Mesothelial cell of epicardium (in vitro differentiated cells): ENCODE results near the gene TXNDC8. TPM values are rescaled to one million over a fixed set of nuclear protein-coding genes. Genes with fewer than 3 reads are reported as not detected.

Source experiments
- DNase-seq, 2 experiments: peaks; one replicate each; pipeline ENCODE4 v3.0.0; 2021; ENCODE audit warnings: low spot score in 2 of 2; ENCODE audit not compliant: unreplicated experiment in 2 of 2
- H3K27ac Mint-ChIP-seq: 2 replicates; pipeline ENCODE4 v1.8.0; 2021; ENCODE audit warnings: mixed read lengths
- H3K27me3 Mint-ChIP-seq: 2 replicates; pipeline ENCODE4 v1.8.0; 2021; ENCODE audit warnings: low read depth, mixed read lengths
- H3K36me3 Mint-ChIP-seq: 2 replicates; pipeline ENCODE4 v1.8.0; 2021; ENCODE audit warnings: mixed read lengths
- H3K4me1 Mint-ChIP-seq: 2 replicates; pipeline ENCODE4 v1.8.0; 2021; ENCODE audit warnings: mixed read lengths
- H3K4me3 Mint-ChIP-seq: 2 replicates; pipeline ENCODE4 v1.8.0; 2021; ENCODE audit warnings: mild to moderate bottlenecking, moderate library complexity, mixed read lengths
- H3K9me3 Mint-ChIP-seq: 2 replicates; pipeline ENCODE4 v1.8.0; 2021; ENCODE audit warnings: mixed read lengths
- total RNA-seq: library from RNA; stranded (reverse); gene quantifications from 3 replicates; pipeline ENCODE4 v1.2.1, GENCODE V29; 2021
- TF ChIP-seq, protein P1 (sequence below): fragments of 200-600 bp; sonication (generic); IDR thresholded peaks from one replicate; pipeline ENCODE4 v1.5.0; 2021; ENCODE audit warnings: antibody characterized with exemption; ENCODE audit not compliant: unreplicated experiment

The TXNDC8 gene
- total RNA-seq, 1 donor from 2014 or later: not detected

DNA sequence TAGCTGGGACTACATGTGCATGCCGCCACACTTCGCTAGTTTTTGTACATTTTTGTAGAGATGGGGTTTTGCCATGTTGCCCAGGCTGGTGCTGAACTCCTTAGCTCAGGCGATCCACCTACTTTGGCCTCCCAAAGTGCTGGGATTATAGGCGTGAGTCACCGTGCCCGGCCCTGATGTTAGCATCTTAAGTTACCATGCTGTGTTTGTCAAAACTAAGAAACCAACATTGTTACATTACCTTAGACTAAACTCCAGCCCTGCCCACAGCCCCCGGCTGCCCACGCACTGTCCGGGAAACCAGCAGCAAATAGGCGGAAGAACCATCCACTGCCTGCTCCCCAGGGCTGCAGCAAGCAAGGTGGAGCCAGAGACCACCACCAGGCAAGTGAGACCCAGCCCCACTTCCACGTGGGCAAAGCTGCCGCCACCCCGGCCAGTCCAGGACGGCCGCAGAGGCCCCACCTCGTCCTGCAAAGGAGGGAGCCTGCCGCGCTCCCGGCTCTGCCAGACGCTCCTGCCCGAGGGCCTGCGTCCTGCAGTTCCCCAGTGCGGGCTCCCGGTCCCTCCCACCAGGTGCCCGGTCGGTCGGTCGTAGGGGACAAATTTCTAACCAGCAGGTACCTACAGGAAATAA, 45.6 kb downstream of the TXNDC8 start:
- TF ChIP-seq, protein P1, sequence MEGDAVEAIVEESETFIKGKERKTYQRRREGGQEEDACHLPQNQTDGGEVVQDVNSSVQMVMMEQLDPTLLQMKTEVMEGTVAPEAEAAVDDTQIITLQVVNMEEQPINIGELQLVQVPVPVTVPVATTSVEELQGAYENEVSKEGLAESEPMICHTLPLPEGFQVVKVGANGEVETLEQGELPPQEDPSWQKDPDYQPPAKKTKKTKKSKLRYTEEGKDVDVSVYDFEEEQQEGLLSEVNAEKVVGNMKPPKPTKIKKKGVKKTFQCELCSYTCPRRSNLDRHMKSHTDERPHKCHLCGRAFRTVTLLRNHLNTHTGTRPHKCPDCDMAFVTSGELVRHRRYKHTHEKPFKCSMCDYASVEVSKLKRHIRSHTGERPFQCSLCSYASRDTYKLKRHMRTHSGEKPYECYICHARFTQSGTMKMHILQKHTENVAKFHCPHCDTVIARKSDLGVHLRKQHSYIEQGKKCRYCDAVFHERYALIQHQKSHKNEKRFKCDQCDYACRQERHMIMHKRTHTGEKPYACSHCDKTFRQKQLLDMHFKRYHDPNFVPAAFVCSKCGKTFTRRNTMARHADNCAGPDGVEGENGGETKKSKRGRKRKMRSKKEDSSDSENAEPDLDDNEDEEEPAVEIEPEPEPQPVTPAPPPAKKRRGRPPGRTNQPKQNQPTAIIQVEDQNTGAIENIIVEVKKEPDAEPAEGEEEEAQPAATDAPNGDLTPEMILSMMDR: no peak
- Mint-ChIP-seq H3K4me3 (no peak overlapping the region), H3K4me1 (no peaks in the 10 kb centered on the region), H3K27ac (no peak overlapping the region), H3K9me3 (no peaks in the 10 kb centered on the region), H3K27me3 (no peaks in the 10 kb centered on the region), H3K36me3 (no peaks in the 10 kb centered on the region)
- DNase-seq: no peak

DNA sequence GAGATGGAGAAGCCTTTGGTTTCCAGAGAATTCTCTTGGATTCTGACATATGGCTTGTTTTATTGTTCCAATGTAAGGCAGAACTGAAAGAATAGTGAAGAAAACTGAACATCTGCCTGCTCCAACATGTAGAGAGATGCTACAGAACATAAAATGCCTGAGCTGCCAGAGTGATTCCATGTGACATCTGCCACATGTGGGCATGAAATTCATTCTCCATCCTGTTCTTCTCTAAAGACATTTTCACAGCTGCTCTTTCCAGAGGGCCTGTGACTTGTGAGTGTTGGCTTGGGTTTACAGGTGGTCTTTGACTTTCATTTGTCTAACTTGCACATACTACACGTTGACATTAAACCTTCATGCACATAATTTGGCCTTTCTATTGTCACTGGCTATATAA, 47.7 kb downstream of the TXNDC8 start:
- no peaks in the 10 kb centered on the region for H3K36me3 Mint-ChIP-seq
- no peaks in the 10 kb centered on the region for H3K9me3 Mint-ChIP-seq
- H3K27me3 Mint-ChIP-seq: no peaks in the 10 kb centered on the region
- DNase-seq: no peak
- H3K4me3 Mint-ChIP-seq: no peak overlapping the region
- H3K27ac Mint-ChIP-seq: no peak overlapping the region
- peaks cover 3% of the 10 kb centered on the region for H3K4me1 Mint-ChIP-seq
- TF ChIP-seq, protein P1: no peak

DNA sequence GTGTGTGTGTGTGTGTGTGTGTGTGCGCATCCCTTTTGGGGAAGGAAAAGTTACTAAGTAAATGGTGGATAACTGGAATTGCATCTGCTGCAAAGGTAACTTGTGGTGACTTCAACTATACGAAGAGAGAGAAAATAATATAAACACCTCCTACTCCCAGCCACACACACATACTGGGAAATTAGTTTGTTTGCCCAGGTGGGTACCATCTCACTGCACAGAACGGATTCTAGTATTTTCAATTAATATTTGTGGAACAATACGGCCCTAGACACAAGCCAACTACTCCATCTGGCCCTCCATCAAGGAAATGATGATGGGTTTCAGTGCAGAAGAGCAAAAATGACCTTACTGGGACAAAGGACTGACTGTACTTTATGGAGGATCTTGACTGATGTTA, 49.2 kb downstream of the TXNDC8 start:
- H3K27ac Mint-ChIP-seq: no peak overlapping the region
- no peaks in the 10 kb centered on the region for H3K36me3 Mint-ChIP-seq
- no peak overlapping the region for H3K4me3 Mint-ChIP-seq
- no peaks in the 10 kb centered on the region for H3K27me3 Mint-ChIP-seq
- peaks cover 10% of the 10 kb centered on the region for H3K4me1 Mint-ChIP-seq
- no peak for DNase-seq
- H3K9me3 Mint-ChIP-seq: no peaks in the 10 kb centered on the region
- TF ChIP-seq, protein P1: no peak

DNA sequence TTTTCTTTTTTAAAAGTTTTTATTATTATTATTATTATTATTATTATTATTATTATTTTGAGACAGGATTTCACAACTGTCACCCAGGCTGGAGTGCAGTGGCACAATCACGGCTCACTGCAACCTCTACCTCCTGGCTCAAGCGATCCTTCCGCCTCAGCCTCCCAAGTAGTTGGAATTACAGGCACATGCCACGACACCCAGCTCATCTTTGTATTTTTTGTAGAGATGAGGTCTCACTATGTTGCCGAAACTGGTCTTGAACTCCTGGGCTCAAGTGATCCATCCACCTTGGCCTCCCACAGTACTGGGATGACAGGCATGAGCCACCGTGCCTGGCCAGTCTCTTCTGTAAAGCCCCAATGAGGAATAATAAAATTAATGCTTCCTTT, 50.4 kb downstream of the TXNDC8 start:
- peaks cover 10% of the 10 kb centered on the region for H3K4me1 Mint-ChIP-seq
- no peak overlapping the region for H3K4me3 Mint-ChIP-seq
- no peaks in the 10 kb centered on the region for H3K9me3 Mint-ChIP-seq
- H3K27me3 Mint-ChIP-seq: no peaks in the 10 kb centered on the region
- no peak for DNase-seq
- TF ChIP-seq, protein P1: no peak
- no peak overlapping the region for H3K27ac Mint-ChIP-seq
- no peaks in the 10 kb centered on the region for H3K36me3 Mint-ChIP-seq

DNA sequence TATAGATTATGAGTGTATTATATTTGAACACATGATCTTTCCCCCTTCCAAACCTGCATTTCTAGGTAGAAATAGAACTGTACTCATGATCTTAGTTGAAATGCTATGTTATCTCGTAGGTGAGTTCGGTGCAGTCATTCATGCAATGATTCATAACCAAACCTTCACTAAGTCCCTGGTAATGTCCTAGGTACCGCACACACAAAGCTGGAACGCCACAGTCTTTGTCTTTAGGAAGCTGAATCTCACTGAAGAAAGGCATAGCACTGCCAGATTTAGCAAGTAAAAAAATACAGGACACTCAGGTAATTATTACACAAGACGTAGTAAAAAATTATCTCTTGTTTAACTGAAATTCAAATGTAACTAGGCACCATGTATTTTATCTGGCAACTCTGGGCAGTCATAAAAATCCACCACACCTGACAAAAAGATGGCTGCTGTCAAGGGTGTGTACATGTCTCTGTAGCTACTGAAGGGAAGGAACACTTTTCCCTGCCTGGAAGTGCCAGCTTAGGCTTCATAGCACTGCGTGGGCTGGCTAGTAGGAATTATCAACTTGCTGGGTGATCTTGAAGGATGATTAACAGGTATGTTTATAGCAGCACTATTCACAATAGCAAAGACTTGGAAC, 53.3 kb downstream of the TXNDC8 start:
- H3K36me3 Mint-ChIP-seq: no peaks in the 10 kb centered on the region
- H3K4me3 Mint-ChIP-seq: no peak overlapping the region
- TF ChIP-seq, protein P1: no peak
- no peak for DNase-seq
- no peaks in the 10 kb centered on the region for H3K9me3 Mint-ChIP-seq
- peaks cover 10% of the 10 kb centered on the region for H3K4me1 Mint-ChIP-seq
- H3K27me3 Mint-ChIP-seq: no peaks in the 10 kb centered on the region
- no peak overlapping the region for H3K27ac Mint-ChIP-seq
